ENCODE results near the gene OTOGL. TPM values are rescaled to one million over a fixed set of nuclear protein-coding genes. Genes with fewer than 3 reads are reported as not detected.
"Not testable (repeated sequence)": the region's sequence is repeated elsewhere in the genome, so short reads cannot be mapped to it uniquely, and the experiment has no call there.

The OTOGL gene
- total and polyA plus RNA-seq, 4 experiments from 2014 or later: not detected

DNA sequence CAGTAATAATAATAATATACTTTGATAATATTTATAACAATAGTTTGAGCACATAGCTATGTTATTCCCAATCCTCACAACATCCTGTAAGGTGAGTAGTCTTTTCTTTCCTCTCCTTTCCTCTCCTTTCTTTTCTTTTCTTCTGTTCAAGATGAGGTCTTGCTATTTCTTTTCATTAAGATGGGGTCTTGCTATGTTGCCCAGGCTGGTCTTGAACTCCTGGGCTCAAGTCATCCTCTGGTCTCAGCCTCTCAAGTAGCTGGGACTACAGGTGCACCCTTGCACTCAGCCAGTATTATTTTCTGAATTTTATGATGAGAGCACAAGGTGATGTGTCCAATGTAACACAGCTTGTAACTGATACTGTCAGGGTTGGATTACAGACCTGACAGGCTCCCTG, 134.6 kb downstream of the OTOGL start:
- Histone ChIP-seq H3K9me3 (ENCODE audit: control insufficient read depth in 1 of 2, low read length in 2 of 2) (no peaks in the 10 kb centered on the region), H3K27me3 (ENCODE audit: insufficient read depth, low read length) (no peaks in the 10 kb centered on the region), H3K4me3 (ENCODE audit: low read length in 2 of 2) (no peak overlapping the region), H3K27ac (ENCODE audit: low read depth, low read length) (no peak overlapping the region), H3K4me1 (ENCODE audit: insufficient read depth, low read length) (no peaks in the 10 kb centered on the region), H3K36me3 (ENCODE audit: insufficient read depth, low read length) (no peaks in the 10 kb centered on the region)
- Mint-ChIP-seq H3K4me3 (no peak overlapping the region), H3K27ac (no peak overlapping the region), H3K4me1 (no peaks in the 10 kb centered on the region), H3K36me3 (no peaks in the 10 kb centered on the region), H3K27me3 (peaks cover 3 to 4% of the 10 kb centered on the region in 2 donors), H3K9me3 (no peaks in the 10 kb centered on the region)
- ChIA-PET POLR2A (ENCODE audit: partially characterized antibody) (no interaction called here), CTCF (ENCODE audit: partially characterized antibody) (no interaction called here)
- DNase-seq: no peak
- intact Hi-C loops (cut with micrococcal nuclease): no loop called here

DNA sequence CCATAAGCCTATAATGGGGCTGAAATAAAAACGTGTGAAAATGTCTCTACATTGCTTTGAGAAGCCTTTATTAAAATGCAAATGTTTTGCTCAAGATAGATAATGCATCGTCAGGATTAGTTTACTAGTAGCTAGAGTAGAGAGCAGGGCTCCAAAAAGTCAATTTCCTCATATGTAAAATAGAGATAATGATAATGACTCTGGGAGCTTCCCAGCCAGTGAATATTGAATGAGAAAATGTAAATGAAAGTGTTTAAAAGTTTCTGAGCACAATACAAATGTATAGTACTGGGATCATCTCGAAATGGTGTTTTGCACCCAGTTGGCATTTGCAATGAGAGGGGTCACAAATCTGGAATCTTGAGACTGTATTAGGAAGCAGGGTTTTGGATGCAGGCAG, 135.3 kb downstream of the OTOGL start:
- Mint-ChIP-seq H3K4me1 (no peaks in the 10 kb centered on the region), H3K36me3 (no peaks in the 10 kb centered on the region), H3K9me3 (peaks cover 0 to 3% (median 1%) of the 10 kb centered on the region in 8 donors), H3K27me3 (peaks cover 3 to 4% of the 10 kb centered on the region in 2 donors), H3K27ac (no peak overlapping the region), H3K4me3 (no peak overlapping the region)
- no peak overlapping the region for H3K4me3 ChIP-seq (ENCODE audit: low read length in 2 of 2)
- POLR2A ChIA-PET (ENCODE audit: partially characterized antibody): no interaction called here
- no peaks in the 10 kb centered on the region for H3K4me1 ChIP-seq (ENCODE audit: insufficient read depth, low read length)
- no peaks in the 10 kb centered on the region for H3K27me3 ChIP-seq (ENCODE audit: insufficient read depth, low read length)
- no peaks in the 10 kb centered on the region for H3K36me3 ChIP-seq (ENCODE audit: insufficient read depth, low read length)
- H3K9me3 ChIP-seq (ENCODE audit: control insufficient read depth in 1 of 2, low read length in 2 of 2): no peaks in the 10 kb centered on the region
- DNase-seq: no peak
- intact Hi-C loops (cut with micrococcal nuclease): no loop called here
- H3K27ac ChIP-seq (ENCODE audit: low read depth, low read length): no peak overlapping the region
- CTCF ChIA-PET (ENCODE audit: partially characterized antibody): no interaction called here

DNA sequence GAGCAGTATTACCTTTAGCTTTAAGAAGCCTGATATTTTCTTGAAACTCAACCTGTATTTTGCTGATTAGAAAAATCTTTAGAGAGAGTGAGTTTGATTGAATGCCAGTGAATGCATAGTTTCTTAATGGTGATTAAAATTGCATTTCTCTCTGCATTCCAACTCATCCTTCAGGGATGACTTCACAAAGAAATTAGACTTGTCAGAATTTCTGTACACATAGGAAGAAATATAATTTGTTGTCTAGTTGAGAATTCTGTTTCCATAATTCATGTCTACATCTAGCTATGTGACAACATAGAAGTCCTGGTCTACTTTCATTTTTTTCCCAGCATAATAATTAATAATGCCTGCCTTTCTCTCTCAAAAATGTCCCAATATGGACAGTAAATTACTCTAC, 136.6 kb downstream of the OTOGL start:
- Mint-ChIP-seq H3K4me3 (no peak overlapping the region), H3K36me3 (no peaks in the 10 kb centered on the region), H3K27ac (no peak overlapping the region), H3K27me3 (peaks cover 3 to 4% of the 10 kb centered on the region in 2 donors), H3K9me3 (peaks cover 0 to 7% (median 4%) of the 10 kb centered on the region in 8 donors), H3K4me1 (no peaks in the 10 kb centered on the region)
- intact Hi-C loops (cut with micrococcal nuclease): no loop called here
- ChIA-PET CTCF (ENCODE audit: partially characterized antibody) (no interaction called here), POLR2A (ENCODE audit: partially characterized antibody) (no interaction called here)
- no peak overlapping the region for H3K4me3 ChIP-seq (ENCODE audit: low read length in 2 of 2)
- DNase-seq: no peak
- no peaks in the 10 kb centered on the region for H3K36me3 ChIP-seq (ENCODE audit: insufficient read depth, low read length)
- no peaks in the 10 kb centered on the region for H3K27me3 ChIP-seq (ENCODE audit: insufficient read depth, low read length)
- no peaks in the 10 kb centered on the region for H3K9me3 ChIP-seq (ENCODE audit: control insufficient read depth in 1 of 2, low read length in 2 of 2)
- H3K4me1 ChIP-seq (ENCODE audit: insufficient read depth, low read length): no peaks in the 10 kb centered on the region
- no peak overlapping the region for H3K27ac ChIP-seq (ENCODE audit: low read depth, low read length)

DNA sequence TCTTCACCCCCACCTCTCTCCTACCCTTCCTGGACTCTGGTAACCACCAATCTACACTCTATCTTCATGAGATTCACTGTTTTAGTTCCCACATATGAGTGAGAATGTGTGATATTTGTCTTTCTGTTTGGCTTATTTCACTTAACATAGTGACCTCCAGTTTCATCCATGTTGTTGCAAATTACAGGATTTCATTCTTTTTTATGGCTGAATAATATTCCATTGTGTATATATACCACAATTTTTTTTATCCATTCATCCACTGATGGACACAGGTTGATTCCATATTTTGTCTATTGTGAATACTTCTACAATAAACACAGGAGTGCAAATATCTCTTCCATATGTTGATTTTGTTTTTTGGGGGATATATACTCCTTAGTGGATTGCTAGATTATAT, 140.5 kb downstream of the OTOGL start:
- POLR2A ChIA-PET (ENCODE audit: partially characterized antibody): no interaction called here
- H3K4me3 Mint-ChIP-seq: no peak overlapping the region
- no peaks in the 10 kb centered on the region for H3K4me1 Mint-ChIP-seq
- Histone ChIP-seq H3K9me3 (ENCODE audit: control insufficient read depth in 1 of 2, low read length in 2 of 2) (no peaks in the 10 kb centered on the region), H3K4me3 (ENCODE audit: low read length in 2 of 2) (no peak overlapping the region), H3K27me3 (ENCODE audit: insufficient read depth, low read length) (no peaks in the 10 kb centered on the region), H3K36me3 (ENCODE audit: insufficient read depth, low read length) (no peaks in the 10 kb centered on the region), H3K27ac (ENCODE audit: low read depth, low read length) (no peak overlapping the region), H3K4me1 (ENCODE audit: insufficient read depth, low read length) (no peaks in the 10 kb centered on the region)
- no peak overlapping the region for H3K27ac Mint-ChIP-seq
- CTCF ChIA-PET (ENCODE audit: partially characterized antibody): no interaction called here
- H3K9me3 Mint-ChIP-seq: peaks cover 0 to 7% (median 4%) of the 10 kb centered on the region in 8 donors
- H3K36me3 Mint-ChIP-seq: no peaks in the 10 kb centered on the region
- intact Hi-C loops (cut with micrococcal nuclease): no loop called here
- DNase-seq: no peak
- peaks cover 1 to 3% of the 10 kb centered on the region in 2 donors for H3K27me3 Mint-ChIP-seq

DNA sequence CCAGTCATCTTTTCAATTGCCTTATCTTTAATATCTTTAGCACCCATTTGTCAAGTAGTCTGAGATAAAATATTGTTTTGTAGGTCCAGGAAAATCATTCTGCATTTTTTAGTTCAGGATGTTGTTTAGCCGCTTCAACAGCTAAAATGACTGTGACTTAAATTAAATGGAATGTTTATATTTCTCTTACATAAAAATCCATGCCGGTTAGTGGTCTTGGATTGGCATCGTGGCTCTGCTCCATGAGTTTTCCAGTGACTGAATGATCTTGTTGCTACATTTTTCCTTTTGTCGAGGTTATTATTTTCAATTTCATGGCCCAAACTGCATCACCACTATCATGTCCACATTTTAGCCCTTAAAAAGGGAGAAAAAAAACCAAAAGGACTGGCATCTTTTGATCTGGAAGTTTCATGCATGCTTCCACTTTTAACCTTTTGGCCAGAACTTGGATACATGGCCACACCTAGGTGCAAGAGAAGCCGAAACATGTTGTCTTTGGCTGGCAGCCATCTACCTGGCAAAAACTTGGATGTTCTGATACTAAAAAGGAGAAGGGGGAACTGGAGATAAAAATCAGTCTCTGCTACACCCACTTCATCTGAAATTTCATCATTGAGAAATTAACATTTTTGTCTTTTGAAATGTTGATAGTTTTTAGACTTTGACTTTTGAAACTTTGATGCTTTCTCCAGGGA, 142.4 kb downstream of the OTOGL start:
- peaks cover 1 to 3% of the 10 kb centered on the region in 2 donors for H3K27me3 Mint-ChIP-seq
- H3K9me3 ChIP-seq (ENCODE audit: control insufficient read depth in 1 of 2, low read length in 2 of 2): no peaks in the 10 kb centered on the region
- no peak for DNase-seq
- CTCF ChIA-PET (ENCODE audit: partially characterized antibody): no interaction called here
- POLR2A ChIA-PET (ENCODE audit: partially characterized antibody): no interaction called here
- H3K9me3 Mint-ChIP-seq: peaks cover 0 to 7% (median 4%) of the 10 kb centered on the region in 8 donors
- H3K4me1 ChIP-seq (ENCODE audit: insufficient read depth, low read length): no peaks in the 10 kb centered on the region
- intact Hi-C loops (cut with micrococcal nuclease): no loop called here
- H3K4me1 Mint-ChIP-seq: no peaks in the 10 kb centered on the region
- no peak overlapping the region for H3K27ac ChIP-seq (ENCODE audit: low read depth, low read length)
- no peaks in the 10 kb centered on the region for H3K36me3 ChIP-seq (ENCODE audit: insufficient read depth, low read length)
- H3K27ac Mint-ChIP-seq: no peak overlapping the region
- H3K27me3 ChIP-seq (ENCODE audit: insufficient read depth, low read length): no peaks in the 10 kb centered on the region
- H3K36me3 Mint-ChIP-seq: no peaks in the 10 kb centered on the region
- H3K4me3 Mint-ChIP-seq: no peak overlapping the region
- no peak overlapping the region for H3K4me3 ChIP-seq (ENCODE audit: low read length in 2 of 2)

DNA sequence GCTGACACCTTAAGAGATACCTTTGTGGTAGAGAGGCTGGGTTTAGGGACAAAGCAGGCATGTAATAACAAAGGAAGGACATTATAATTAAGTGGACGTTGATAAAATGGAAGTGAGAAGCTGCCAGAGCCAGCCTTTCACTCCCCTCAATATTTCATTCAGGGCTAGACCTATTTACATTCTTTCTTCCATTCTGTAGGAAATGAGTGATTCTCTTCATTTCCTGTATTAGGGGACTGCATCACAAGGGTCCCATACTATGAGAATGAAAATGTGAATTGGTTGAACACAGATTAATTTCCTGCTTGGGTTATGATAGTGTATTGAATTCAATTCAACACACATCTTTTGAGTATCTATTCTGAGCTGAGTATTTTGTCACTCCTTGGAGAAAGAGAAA, 143.0 kb downstream of the OTOGL start:
- H3K27me3 ChIP-seq (ENCODE audit: insufficient read depth, low read length): no peaks in the 10 kb centered on the region
- Mint-ChIP-seq H3K36me3 (no peaks in the 10 kb centered on the region), H3K9me3 (peaks cover 0 to 7% (median 4%) of the 10 kb centered on the region in 8 donors), H3K27me3 (peaks cover 1 to 2% of the 10 kb centered on the region in 2 donors), H3K4me1 (no peaks in the 10 kb centered on the region), H3K27ac (no peak overlapping the region), H3K4me3 (no peak overlapping the region)
- no peaks in the 10 kb centered on the region for H3K4me1 ChIP-seq (ENCODE audit: insufficient read depth, low read length)
- intact Hi-C loops (cut with micrococcal nuclease): no loop called here
- ChIA-PET POLR2A (ENCODE audit: partially characterized antibody) (no interaction called here), CTCF (ENCODE audit: partially characterized antibody) (interaction anchor here (0.6 kb wide), 1 partner anchor 28 kb away, joined by 3 read pairs; no protein-coding TSS in a partner anchor)
- H3K27ac ChIP-seq (ENCODE audit: low read depth, low read length): no peak overlapping the region
- H3K9me3 ChIP-seq (ENCODE audit: control insufficient read depth in 1 of 2, low read length in 2 of 2): no peaks in the 10 kb centered on the region
- no peaks in the 10 kb centered on the region for H3K36me3 ChIP-seq (ENCODE audit: insufficient read depth, low read length)
- no peak for DNase-seq
- no peak overlapping the region for H3K4me3 ChIP-seq (ENCODE audit: low read length in 2 of 2)

DNA sequence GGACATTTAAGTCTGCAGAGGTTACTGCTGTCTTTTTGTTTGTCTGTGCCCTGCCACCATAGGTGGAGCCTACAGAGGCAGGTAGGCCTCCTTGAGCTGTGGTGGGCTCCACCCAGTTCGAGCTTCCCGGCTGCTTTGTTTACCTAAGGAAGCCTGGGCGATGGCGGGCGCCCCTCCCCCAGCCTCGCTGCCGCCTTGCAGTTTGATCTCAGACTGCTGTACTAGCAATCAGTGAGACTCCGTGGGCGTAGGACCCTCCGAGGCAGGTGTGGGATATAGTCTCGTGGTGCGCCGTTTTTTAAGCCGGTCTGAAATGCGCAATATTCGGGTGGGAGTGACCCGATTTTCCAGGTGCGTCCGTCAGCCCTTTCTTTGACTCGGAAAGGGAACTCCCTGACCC, 150.2 kb downstream of the OTOGL start:
- intact Hi-C loops (cut with micrococcal nuclease); H3K4me3 Mint-ChIP-seq; CTCF ChIA-PET (ENCODE audit: partially characterized antibody); H3K9me3 ChIP-seq (ENCODE audit: control insufficient read depth in 1 of 2, low read length in 2 of 2); H3K27ac Mint-ChIP-seq; H3K36me3 ChIP-seq (ENCODE audit: insufficient read depth, low read length); H3K9me3 Mint-ChIP-seq; H3K4me1 Mint-ChIP-seq; DNase-seq; H3K36me3 Mint-ChIP-seq; H3K4me1 ChIP-seq (ENCODE audit: insufficient read depth, low read length); H3K27me3 Mint-ChIP-seq; H3K27me3 ChIP-seq (ENCODE audit: insufficient read depth, low read length); POLR2A ChIA-PET (ENCODE audit: partially characterized antibody); H3K4me3 ChIP-seq (ENCODE audit: low read length in 2 of 2); H3K27ac ChIP-seq (ENCODE audit: low read depth, low read length): not testable (repeated sequence)

DNA sequence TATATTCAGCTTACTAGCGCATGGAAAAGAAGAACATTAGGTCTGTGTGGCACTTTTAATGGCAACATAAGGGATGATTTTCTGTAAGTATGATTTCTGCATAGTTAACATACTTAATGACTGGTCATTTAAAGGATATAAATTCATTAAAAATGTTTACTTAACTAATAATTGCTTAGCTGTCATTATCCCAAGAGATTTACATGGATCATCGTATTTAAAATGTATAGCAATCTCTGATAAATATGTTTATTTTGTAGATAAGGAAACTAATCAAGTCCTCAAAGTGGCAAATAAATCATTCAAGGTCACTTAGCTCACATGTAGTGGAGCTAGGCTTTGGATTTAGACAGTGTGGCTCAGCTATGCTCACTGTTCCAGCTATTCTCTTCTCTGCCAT, 158.6 kb downstream of the OTOGL start:
- no peak overlapping the region for H3K27ac Mint-ChIP-seq
- no peaks in the 10 kb centered on the region for H3K9me3 ChIP-seq (ENCODE audit: control insufficient read depth in 1 of 2, low read length in 2 of 2)
- no peaks in the 10 kb centered on the region for H3K36me3 Mint-ChIP-seq
- peaks cover 0 to 1% (median 0%) of the 10 kb centered on the region in 4 donors for H3K4me1 Mint-ChIP-seq
- H3K27me3 Mint-ChIP-seq: peaks cover 2% of the 10 kb centered on the region in 2 donors
- H3K36me3 ChIP-seq (ENCODE audit: insufficient read depth, low read length): no peaks in the 10 kb centered on the region
- CTCF ChIA-PET (ENCODE audit: partially characterized antibody): no interaction called here
- H3K4me1 ChIP-seq (ENCODE audit: insufficient read depth, low read length): no peaks in the 10 kb centered on the region
- no peaks in the 10 kb centered on the region for H3K27me3 ChIP-seq (ENCODE audit: insufficient read depth, low read length)
- no peak overlapping the region for H3K27ac ChIP-seq (ENCODE audit: low read depth, low read length)
- POLR2A ChIA-PET (ENCODE audit: partially characterized antibody): no interaction called here
- H3K4me3 ChIP-seq (ENCODE audit: low read length in 2 of 2): no peak overlapping the region
- no peak for DNase-seq
- intact Hi-C loops (cut with micrococcal nuclease): no loop called here
- H3K9me3 Mint-ChIP-seq: peaks cover 0 to 3% (median 0%) of the 10 kb centered on the region in 8 donors
- no peak overlapping the region for H3K4me3 Mint-ChIP-seq
